ENCODE results near the gene PRM2.
A peak's percentile ranks its signal among the peaks of the same experiment; 100 is the strongest.

Gene PRM2

DNA sequence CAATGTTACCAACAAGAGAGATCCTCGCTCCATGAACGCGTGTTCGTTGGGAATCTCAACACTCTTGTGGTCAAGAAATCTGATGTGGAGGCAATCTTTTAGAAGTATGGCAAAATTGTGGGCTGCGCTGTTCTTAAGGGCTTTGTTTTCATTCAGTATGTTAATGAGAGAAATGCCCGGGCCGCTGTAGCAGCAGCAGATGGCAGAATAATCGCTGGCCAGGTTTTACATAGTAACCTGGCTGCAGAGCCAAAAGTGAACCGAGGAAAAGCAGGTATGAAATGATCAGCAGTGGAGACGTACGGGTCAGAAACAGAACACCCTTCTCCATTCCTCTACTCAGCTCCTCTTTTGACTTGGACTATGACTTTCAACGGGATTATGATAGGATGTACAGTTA is 33.6 kb downstream of the PRM2 start:
- no peak for DNase-seq

DNA sequence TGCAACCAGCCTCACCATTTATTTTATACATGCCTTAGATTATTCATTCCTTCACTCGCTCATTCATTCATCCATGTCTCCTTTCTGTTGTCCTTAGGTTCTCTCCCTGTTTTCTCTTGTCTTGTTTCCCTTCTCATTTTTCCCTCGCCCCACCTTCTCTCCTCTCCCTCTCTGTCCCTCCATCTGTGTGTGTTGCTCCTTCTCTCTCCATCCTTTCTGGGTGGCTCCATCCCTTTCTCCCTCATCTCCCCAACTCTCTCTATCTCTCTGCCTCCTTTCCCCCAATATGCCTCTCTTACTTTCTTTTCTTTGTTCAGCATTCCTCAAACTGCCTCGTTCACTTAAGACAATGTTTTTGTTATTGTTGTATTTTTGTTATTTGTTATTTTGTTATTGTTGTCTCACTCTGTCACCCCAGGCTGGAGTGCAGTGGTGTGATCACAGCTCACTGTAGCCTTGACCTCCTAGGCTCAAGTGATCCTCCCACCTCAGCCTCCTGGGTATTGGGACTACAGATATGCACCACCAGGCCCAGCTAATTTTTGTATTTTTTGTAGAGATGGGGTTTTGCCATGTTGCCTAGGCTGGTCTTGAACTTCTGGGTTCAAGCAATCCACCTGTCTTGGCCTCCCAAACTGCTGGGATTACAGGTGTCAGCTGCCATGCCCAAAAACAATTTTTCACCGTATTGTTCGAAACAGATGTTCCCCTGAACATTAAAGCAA is 34.6 kb downstream of the PRM2 start:
- no peak for DNase-seq

DNA sequence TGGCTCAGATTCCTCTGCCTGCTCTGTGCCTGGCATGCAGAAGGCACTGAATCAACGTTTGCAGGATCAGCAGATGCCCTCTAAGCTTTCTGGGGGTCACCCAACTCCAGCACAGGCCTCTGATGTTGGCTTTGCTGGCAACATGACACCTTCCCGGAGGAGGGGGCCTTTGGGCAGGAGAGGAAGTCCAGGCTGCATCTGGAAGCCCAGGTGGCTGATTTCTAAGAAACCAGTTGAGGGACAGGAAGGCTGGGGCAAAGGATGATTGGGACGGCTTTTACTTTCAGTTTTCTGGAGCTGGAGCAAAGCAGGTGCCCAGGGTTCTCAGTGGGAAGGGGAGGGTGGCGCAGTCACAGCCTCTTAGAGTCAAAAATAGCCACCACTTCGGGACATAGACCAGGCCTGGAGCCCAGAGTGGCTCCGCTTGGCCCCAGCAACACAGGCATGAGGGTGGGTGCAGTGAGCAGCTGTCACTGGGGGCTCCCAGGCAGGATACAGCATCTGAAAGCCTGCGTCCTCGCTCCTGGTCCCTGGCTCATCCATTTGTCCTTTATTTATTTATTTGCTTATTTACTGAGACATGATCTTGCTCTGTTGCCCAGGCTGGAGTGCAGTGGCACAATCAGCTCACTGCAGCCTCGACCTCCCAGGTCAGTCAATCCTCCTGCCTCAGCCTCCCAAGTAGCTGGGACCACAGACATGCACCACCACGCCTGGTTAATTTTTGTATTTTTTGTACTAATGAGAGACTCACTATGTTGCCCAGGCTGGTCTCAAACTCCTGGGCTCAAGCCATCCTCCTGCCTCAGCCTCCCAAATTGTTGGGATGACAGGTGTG is 35.4 kb downstream of the PRM2 start:
- no peak for DNase-seq

DNA sequence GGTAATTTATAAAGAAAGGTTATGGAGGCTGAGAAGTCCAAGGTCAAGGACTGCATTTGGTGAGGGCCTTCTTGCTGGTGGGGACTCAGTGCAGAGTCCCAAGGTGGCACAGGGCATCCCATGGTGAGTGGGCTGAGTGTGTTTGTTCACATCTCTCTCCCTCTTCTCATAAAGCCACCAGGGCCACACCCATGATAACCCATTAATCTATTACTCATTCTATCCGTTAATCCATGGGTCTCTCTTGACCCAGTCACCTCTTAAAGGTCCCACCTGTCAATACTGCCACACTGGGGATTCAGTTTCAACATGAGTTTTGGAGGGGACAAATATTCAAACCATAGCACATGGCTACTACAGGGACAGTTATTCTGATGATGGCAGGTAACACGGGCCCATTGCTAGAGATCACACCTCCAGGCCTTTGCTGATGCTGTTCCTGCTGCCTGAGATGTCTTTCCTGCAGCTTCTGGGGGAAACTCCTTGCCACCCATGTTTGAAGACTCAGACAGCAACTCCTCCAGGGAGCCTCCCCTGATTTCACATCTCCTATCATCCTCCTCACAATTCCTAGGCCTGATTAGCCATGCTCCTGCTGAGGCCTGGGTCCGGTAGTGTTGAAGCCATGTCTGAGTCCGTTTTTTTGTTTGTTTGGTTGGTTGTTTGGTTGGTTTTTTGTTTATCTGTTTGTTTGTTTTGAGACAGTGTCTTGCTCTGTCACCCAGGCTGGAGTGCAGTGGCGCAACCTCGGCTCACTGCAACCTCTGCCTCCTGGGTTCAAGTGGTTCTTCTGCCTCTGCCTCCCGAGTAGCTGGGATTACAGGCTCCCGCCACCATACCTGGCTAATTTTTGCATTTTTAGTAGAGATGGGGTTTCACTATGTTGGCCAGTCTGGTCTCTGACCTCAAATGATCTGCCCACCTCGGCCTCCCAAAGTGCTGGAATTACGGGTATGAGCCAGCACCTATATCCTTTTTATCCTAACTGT is 36.3 kb downstream of the PRM2 start:
- no peak for DNase-seq

DNA sequence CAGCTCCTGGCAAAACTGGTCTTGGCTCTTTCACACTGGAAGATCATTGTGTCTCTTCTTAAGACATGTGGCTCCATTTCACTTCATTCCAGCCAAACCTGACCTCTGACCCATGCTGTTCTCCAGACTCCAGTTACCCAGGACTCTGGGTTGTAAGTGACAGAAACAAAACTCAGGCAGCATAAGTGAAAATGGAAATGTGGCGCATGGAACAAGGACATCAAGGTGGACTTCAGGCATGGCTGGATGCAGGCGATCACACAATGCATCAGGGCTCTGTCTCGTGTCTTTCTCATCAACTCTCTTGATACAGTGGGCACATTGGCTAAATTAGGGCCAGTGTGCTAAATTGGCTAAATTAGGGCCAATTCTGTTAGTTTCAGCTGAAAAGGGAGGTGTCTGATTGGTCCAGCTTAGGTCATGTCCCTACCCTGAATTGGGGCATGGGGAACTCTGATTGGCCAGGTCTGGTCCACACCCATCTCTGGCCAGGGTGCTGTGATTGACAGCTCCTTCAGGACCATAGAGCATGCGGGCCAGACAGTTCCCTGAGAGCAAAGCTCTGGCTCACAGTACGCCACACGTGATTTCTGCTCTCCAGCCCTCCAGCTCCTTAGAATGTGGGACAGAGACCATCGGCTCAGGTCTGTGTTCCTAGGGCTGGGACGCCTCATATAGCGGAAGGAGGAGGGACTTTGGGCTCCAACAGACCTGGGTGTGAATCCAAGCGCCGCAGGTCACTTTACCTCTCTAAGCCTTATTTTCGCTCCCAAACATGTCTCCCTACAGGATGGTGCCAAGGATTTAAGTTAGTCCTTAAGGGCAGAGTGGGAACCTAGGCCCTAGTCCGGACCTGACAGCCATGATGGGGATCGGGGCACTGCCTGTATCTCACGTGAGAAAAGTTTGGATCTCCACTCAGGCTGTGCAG is 37.7 kb downstream of the PRM2 start:
- DNase-seq: no peak

DNA sequence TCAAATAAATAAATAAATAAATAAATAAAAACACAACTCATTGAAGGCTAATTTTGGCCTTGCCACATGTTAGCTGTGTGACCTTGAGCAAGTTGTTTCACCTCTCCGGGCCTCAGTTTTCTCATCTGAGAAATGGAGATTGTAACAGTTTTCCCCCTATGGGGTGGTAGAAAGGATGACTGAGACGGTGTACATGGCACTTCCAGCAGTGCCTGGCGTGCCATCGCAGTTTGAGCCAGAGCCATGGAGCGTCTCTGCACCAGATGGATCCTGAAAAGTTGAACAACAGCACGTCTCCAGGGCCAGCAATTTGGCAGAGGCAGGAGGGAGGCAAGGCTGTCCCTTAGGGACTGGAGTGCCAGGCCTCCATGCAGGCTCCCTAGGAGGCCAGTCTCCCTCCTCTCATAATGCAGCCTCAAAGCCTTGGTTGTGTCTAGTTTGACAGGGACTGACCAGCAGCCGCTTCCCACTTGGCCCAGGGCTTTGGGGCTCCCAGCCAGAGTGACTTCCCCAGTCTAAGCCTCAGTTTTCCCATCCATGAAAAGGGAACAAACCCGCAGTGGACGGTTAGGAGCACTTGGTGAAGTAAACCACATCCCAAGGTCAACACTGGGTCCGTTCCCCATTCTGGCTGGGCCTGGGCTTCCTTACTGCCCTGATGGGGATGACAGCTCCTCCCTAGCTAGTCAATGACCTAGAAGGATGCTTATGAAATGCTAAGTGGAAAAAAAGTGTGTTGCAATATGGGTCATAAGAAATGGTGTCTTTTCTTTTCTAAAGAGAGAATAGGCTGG is 39.6 kb downstream of the PRM2 start:
- DNase-seq: no peak

DNA sequence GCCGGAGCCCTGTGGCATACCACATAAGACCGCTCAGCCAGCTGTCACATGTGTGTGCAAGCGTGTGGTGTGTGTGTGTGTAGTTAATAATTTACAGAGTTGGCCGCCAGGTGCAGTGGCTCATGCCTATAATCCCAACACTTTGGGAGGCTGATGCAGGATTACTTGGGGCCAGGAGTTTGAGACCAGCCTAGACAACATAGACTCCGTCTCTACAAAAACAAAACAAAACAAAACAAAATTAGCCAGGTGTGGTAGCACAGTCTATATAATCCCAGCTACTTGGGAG is 40.6 kb downstream of the PRM2 start:
- no peak for DNase-seq

DNA sequence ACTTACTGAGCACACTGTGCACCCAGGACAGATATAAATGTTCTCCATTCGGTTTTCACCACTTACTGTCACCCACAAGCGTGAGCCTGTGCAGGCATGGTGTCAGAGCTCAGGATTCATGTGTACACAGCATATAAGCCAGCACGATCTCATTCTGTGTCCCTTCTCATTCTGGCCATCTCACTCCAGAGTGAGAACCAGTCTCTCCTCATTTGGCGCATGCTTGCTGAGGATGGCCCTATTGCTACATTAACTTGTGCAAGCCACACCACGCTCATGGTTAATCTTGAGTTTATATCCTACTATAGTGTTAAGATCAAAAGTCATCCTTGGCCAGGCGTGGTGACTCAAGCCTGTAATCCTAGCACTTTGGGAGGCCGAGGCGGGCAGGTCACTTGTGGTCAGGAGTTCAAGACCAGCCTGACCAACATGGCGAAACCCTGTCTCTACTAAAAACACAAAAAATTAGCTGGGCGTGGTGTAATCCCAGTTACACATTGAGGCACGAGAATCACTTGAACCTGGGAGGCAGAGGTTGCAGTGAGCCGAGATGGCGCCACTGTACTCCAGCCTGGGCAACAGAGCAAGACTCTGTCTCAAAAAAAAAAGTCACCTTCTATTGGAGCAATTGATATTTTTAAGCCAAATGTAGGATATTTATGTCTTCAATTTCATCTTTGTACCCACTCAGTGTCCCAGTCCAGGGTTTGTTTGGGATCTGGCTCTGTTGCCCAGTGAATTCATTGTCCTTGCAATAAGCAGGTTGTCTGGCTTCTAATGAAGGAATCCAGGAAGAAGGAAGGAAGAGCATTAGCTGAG is 41.2 kb downstream of the PRM2 start:
- no peak for DNase-seq

DNA sequence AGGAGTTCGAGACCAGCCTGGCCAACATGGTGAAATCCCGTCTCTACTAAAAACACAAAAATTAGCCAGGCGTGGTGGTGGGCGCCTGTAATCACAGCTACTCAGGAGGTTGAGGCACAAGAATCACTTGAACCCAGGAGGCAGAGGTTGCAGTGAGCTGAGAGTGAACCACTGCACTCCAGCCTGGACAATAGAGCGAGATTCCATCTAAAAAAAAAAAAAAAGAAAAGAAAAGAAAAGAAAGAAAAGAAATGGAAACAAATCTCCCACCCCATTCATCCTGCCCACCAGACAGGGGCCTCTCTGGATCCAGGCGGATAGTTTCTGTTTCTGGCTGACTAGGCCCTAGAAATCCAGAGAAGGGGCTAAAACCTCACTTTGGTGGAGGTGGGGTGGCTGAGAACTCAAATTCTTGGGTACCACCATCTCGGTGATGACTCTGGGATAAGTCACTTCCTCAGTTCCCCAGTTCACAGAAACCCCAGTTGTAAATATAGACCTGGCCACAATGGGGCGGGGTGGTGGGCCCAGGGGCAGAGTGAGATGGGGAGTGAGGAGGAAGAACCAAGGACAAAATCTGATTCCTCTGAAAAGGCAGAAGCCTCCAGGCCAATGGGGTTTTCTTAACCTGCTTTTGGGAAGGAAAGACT is 42.4 kb downstream of the PRM2 start:
- DNase-seq: peak; percentile 70

DNA sequence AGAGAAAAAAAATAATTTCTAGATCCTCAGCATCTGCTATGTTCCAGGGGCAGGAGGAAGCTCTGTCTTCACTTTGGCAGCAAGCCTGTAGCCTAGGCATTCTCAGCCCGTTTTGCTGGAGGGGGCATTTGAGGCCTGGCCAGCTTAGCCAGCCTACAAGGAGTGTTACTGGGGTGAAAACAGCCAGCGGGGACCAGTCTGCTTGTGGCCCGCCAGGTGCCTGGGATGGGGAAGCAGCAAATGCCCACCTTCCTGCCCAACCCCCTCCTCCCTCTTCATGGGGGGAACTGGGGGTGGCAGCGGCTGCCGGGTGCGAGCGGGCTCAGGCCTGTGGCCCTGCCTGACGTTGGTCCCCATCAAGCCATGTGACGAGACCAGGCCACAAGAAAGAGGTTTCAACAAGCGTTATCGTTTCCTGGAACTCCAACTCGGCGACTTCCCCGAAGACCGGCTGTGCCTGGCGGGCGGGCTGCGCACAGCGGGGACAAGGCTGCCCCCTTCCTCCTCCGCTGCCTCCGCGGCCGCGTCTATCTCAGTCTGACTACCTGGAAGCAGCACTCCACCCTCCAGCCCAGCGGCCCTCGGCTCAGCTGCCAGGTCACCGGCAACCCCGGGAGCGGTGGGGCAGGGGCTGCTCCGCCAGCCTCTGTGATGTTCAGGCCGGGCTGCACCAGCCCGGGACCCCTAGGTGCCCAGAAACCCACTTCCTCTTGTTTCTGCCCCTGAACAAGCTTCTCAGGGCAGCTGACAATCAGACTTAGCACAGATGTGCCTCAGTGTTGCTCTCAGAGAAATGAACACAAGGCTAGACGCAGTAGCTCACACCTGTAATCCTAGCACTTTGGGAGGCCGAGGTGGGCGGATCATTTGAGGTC is 43.2 kb downstream of the PRM2 start:
- DNase-seq: peak; percentile 86

DNA sequence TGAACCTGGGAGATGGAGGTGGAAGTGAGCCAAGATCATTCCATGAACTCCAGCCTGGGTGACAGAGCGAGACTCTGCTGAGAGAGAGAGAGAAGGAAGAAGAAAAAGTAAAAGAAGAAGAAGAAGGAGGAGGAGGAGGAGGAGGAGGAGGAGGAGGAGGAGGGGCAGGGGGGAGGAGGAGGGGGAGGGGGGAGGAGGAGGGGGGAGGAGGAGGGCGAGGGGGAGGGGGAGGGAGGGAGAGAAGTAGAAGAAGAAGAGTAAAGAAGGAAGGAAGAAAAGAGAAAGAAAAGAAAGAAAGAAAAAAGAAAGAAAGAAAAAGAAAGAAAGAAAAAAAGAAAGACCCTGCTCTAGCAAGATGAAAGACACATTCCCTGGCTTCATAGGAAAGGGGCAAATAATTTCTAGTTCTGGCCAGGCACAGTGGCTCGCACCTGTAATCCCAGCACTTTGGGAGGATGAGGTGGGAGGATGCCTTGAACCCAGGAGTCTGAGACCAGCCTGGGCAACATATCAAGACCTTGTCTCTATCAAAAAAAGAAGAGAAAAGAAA is 43.9 kb downstream of the PRM2 start:
- DNase-seq: no peak

DNA sequence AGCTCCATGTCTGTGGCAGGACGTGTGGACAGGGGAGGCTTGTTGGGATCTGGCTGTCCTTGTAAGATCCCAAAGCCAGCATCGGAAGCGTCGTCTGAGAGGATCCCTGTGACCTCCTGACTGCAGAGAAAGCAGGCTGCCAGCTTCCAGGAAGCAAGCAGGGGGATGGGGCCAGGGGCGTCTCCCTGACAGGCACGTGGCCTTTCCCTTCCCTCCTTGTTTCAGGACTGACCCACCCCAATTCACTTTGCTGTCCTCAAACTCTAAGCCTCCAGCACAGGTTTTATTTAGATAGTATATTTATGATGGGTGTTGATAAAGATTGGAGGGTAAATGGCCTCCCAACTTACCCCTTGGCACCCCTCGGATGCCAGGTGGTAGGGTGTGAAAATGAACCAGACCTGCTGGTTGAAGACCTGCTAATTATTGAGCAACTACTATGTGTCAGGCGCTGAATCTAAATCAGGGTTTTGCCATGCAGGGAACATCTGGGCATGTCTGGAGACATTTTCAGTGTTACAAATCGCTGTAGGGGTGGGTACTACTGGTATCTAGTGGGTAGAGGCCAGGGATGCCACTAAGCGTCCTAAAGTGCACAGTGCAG is 44.8 kb downstream of the PRM2 start:
- no peak for DNase-seq

DNA sequence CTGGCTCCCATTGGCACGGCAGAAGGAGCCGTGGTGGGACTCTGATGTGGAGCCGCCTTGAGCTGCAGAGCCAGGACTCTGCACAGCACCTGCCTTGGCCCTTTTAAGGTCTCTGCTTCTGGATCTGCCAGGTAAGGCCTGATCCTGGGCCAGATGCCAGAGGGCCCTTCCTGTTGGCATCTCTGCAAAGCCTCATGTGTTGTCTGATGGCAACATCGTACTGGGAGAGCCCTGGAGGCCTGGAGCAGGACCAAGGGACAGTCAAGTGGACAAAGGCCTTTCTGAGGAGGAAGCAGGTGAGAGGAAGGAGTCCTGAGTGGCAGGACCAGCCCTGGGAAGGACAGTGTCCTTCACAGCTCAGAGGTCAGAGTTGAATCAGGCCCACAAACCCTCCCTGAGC is 46.4 kb downstream of the PRM2 start:
- DNase-seq: no peak

DNA sequence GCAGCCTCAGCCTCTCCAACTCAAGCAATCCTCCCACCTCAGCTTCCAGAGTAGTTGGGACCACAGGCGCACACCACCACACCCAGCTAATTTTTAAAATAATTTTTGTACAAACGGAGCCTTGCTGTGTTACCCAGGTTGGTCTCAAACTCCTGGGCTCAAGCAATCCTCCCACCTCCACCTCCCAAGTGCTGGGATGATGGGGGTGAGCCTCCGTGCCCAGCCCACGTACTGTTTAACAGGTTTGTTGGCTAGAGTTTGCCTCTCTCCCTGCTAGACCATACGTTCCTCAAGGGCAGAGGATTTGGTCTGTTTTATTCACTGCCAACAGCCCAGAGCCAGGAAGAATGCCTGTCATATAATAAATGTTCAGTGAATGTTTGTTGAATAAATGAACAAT is 46.8 kb downstream of the PRM2 start:
- DNase-seq: no peak

DNA sequence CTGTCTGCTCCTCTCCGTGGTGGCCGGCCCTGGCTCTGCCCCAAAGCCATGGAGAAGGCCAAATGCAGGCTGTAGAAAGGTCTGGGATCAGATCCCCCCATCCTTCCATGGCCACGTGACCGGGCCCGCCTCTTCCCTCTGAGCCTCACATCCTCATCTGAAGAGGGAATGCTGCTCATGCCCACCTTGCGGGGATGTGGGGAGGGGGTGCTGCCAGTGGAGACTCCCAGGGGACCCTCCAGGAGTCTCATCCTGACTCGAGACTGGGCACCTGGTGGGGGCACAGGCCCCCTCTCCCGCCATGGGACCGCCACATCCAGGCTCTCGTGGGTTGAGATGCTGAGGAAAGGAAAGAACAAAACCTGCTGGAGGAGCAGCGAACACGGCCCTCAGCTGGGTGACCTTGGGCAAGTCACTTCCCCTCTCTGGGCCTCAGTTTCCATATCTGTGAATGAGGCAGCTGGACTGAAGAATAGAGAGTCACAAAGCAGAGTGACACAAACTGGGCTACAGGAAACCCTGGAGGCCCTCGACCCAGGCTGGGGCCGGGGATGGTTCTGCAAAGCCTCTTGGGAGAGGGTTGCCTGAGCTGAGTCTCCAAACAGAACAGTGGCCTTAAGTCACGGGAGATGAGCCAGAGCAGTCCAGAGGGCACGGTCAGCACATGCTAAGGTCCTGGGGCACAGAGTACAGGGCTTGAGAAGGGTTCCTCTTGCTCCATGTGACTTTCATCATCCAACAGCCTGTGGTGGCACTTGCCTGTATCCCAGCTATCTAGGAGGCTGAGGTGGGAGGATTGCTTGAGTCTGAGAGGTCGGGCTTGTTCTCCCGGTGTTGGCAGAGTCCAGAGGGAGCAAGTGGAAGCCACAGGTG is 50.4 kb downstream of the PRM2 start:
- no peak for DNase-seq
